WTC11 (cell line): ENCODE results near the gene THRSP. TPM values are rescaled to one million over a fixed set of nuclear protein-coding genes. Genes with fewer than 3 reads are reported as not detected.

Experiments
- ATAC-seq: fragments of 200-7000 bp; cut with Tn5 transposase; 2 replicates; pipeline ENCODE4 v1.10.0; 2021; ENCODE audit warnings: mild to moderate bottlenecking, moderate library complexity
- CTCF ChIA-PET: fragments of 300-600 bp; sonication (Branson Sonifier 250); formaldehyde crosslinking; loops from one replicate; lab custom pipeline; 2021; ENCODE audit warnings: antibody characterized with exemption; lab: Charles Lee
- POLR2A ChIA-PET: fragments of 350-600 bp; sonication (Branson Sonifier 250); formaldehyde crosslinking; loops from one replicate; lab custom pipeline; 2021; ENCODE audit warnings: antibody characterized with exemption; lab: Charles Lee
- DNase-seq: peaks from one replicate; pipeline ENCODE4 v3.0.0; 2021; ENCODE audit warnings: low spot score
- H3K27ac Mint-ChIP-seq: 2 replicates; pipeline ENCODE4 v1.8.0; 2021; ENCODE audit warnings: mixed read lengths
- H3K27me3 Mint-ChIP-seq: 2 replicates; pipeline ENCODE4 v1.8.0; 2021; ENCODE audit warnings: low read depth, mild to moderate bottlenecking, moderate library complexity, mixed read lengths
- H3K36me3 Mint-ChIP-seq: 2 replicates; pipeline ENCODE4 v1.8.0; 2021; ENCODE audit warnings: mixed read lengths
- H3K4me1 Mint-ChIP-seq: 2 replicates; pipeline ENCODE4 v1.8.0; 2022; ENCODE audit warnings: mixed read lengths
- H3K4me3 Mint-ChIP-seq: 2 replicates; pipeline ENCODE4 v1.8.0; 2021; ENCODE audit warnings: mild to moderate bottlenecking, moderate library complexity, mixed read lengths
- H3K9me3 Mint-ChIP-seq: 2 replicates; pipeline ENCODE4 v1.8.0; 2021; ENCODE audit warnings: mixed read lengths
- CBFB ChIP-seq: sonication (generic); formaldehyde crosslinking; IDR thresholded peaks from 2 replicates; pipeline ENCODE4 v1.8.1; 2022; ENCODE audit warnings: mild to moderate bottlenecking, low read depth, missing genetic modification reagents
- FOXK1 ChIP-seq: sonication (generic); formaldehyde crosslinking; IDR thresholded peaks from 2 replicates; pipeline ENCODE4 v1.8.0; 2022; ENCODE audit warnings: mild to moderate bottlenecking, moderate library complexity, missing genetic modification reagents
- FOXP1 ChIP-seq: sonication (generic); formaldehyde crosslinking; IDR thresholded peaks from 2 replicates; pipeline ENCODE4 v1.8.0; 2022; ENCODE audit warnings: missing genetic modification reagents, mild to moderate bottlenecking, moderate library complexity, borderline replicate concordance
- GRHL2 ChIP-seq: fragments of 250-450 bp; sonication (Bioruptor Pico); IDR thresholded peaks from 2 replicates; pipeline ENCODE4 v1.8.0; 2022; ENCODE audit warnings: mild to moderate bottlenecking, moderate library complexity; ENCODE audit not compliant: insufficient replicate concordance, severe bottlenecking
- GTF2I ChIP-seq: fragments of 250-450 bp; sonication (Bioruptor Pico); conservative IDR thresholded peaks from 2 replicates; pipeline ENCODE4 v1.4.0; 2021; ENCODE audit warnings: mild to moderate bottlenecking
- RORB ChIP-seq: fragments of 250-450 bp; sonication (Bioruptor Pico); IDR thresholded peaks from 2 replicates; pipeline ENCODE4 v1.9.0; 2021; ENCODE audit warnings: mild to moderate bottlenecking
- TEAD4 ChIP-seq: sonication (generic); formaldehyde crosslinking; IDR thresholded peaks from 2 replicates; pipeline ENCODE4 v1.8.0; 2022; ENCODE audit warnings: mild to moderate bottlenecking, missing genetic modification reagents
- ZNF317 ChIP-seq: sonication (generic); formaldehyde crosslinking; IDR thresholded peaks from 2 replicates; pipeline ENCODE4 v1.8.1; 2023; ENCODE audit warnings: low read depth, mild to moderate bottlenecking, moderate library complexity, missing genetic modification reagents, borderline replicate concordance
- ZNF396 ChIP-seq: fragments of 250-450 bp; sonication (Bioruptor Pico); IDR thresholded peaks from 2 replicates; pipeline ENCODE4 v1.8.0; 2021; ENCODE audit warnings: mild to moderate bottlenecking, moderate library complexity, borderline replicate concordance
- total RNA-seq: library from RNA; stranded (reverse); gene quantifications from 3 replicates; pipeline ENCODE4 v1.2.3, GENCODE V29; 2021
- TF ChIP-seq, protein P1 (sequence below): fragments of 250-450 bp; sonication (Bioruptor Pico); IDR thresholded peaks from 2 replicates; pipeline ENCODE4 v2.1.2; 2022; ENCODE audit warnings: mild to moderate bottlenecking, moderate library complexity
- TF ChIP-seq, protein P2 (sequence below): sonication (generic); formaldehyde crosslinking; IDR thresholded peaks from 2 replicates; pipeline ENCODE4 v1.8.1; 2023; ENCODE audit warnings: mild to moderate bottlenecking, missing genetic modification reagents, borderline replicate concordance
- TF ChIP-seq, protein P3 (sequence below): sonication (generic); formaldehyde crosslinking; IDR thresholded peaks from 2 replicates; pipeline ENCODE4 v1.8.1; 2023; ENCODE audit warnings: mild to moderate bottlenecking, missing genetic modification reagents, moderate library complexity
- TF ChIP-seq, protein P4 (sequence below): sonication (generic); formaldehyde crosslinking; IDR thresholded peaks from 2 replicates; pipeline ENCODE4 v1.8.0; 2023; ENCODE audit warnings: missing genetic modification reagents
- TF ChIP-seq, protein P5 (sequence below): sonication (generic); formaldehyde crosslinking; IDR thresholded peaks from 2 replicates; pipeline ENCODE4 v1.8.0; 2023; ENCODE audit warnings: mild to moderate bottlenecking, missing genetic modification reagents
- TF ChIP-seq, protein P6 (sequence below): sonication (generic); formaldehyde crosslinking; conservative IDR thresholded peaks from 2 replicates; pipeline ENCODE4 v1.8.1; 2022; ENCODE audit warnings: mild to moderate bottlenecking, missing genetic modification reagents
- TF ChIP-seq, protein P7 (sequence below): sonication (generic); formaldehyde crosslinking; IDR thresholded peaks from 2 replicates; pipeline ENCODE4 v1.8.1; 2023; ENCODE audit warnings: mild to moderate bottlenecking, missing genetic modification reagents, moderate library complexity
- TF ChIP-seq, protein P8 (sequence below): fragments of 250-450 bp; sonication (Bioruptor Pico); conservative IDR thresholded peaks from 2 replicates; pipeline ENCODE4 v1.9.0; 2021; ENCODE audit warnings: mild to moderate bottlenecking

THRSP gene
- total RNA-seq, 1 experiment from 2014 or later: not detected

DNA sequence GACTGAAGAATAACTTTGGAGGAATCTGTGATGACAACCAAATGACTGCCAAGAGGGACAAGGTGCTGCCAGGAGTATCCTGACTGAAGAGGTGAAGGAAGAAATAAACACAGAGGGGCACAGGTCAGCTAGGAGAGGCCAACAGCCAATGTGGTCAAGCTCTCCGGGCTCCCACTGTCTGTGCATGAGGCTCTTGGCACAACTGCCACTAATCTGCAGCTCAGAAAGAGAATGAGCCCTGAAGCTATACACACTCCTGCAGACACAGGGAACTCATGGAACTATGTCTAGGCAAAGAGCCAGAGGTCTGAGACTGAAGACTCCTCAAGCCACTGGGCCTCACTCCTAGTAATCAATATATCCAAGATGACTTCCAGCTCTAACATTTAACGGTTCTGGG lies 7.0 kb downstream of the THRSP start:
- TF ChIP-seq FOXP1 (CRISPR knock-in tag) (no peak), CBFB (CRISPR knock-in tag) (no peak), GTF2I (no peak)
- TF ChIP-seq, protein P1, sequence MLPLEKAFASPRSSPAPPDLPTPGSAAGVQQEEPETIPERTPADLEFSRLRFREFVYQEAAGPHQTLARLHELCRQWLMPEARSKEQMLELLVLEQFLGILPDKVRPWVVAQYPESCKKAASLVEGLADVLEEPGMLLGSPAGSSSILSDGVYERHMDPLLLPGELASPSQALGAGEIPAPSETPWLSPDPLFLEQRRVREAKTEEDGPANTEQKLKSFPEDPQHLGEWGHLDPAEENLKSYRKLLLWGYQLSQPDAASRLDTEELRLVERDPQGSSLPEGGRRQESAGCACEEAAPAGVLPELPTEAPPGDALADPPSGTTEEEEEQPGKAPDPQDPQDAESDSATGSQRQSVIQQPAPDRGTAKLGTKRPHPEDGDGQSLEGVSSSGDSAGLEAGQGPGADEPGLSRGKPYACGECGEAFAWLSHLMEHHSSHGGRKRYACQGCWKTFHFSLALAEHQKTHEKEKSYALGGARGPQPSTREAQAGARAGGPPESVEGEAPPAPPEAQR (CRISPR knock-in tag): no peak
- TF ChIP-seq, protein P2, sequence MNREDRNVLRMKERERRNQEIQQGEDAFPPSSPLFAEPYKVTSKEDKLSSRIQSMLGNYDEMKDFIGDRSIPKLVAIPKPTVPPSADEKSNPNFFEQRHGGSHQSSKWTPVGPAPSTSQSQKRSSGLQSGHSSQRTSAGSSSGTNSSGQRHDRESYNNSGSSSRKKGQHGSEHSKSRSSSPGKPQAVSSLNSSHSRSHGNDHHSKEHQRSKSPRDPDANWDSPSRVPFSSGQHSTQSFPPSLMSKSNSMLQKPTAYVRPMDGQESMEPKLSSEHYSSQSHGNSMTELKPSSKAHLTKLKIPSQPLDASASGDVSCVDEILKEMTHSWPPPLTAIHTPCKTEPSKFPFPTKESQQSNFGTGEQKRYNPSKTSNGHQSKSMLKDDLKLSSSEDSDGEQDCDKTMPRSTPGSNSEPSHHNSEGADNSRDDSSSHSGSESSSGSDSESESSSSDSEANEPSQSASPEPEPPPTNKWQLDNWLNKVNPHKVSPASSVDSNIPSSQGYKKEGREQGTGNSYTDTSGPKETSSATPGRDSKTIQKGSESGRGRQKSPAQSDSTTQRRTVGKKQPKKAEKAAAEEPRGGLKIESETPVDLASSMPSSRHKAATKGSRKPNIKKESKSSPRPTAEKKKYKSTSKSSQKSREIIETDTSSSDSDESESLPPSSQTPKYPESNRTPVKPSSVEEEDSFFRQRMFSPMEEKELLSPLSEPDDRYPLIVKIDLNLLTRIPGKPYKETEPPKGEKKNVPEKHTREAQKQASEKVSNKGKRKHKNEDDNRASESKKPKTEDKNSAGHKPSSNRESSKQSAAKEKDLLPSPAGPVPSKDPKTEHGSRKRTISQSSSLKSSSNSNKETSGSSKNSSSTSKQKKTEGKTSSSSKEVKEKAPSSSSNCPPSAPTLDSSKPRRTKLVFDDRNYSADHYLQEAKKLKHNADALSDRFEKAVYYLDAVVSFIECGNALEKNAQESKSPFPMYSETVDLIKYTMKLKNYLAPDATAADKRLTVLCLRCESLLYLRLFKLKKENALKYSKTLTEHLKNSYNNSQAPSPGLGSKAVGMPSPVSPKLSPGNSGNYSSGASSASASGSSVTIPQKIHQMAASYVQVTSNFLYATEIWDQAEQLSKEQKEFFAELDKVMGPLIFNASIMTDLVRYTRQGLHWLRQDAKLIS: no peak
- ChIA-PET POLR2A (no interaction called here), CTCF (no interaction called here)
- Mint-ChIP-seq H3K27ac (no peak overlapping the region), H3K36me3 (peaks cover 40% of the 10 kb centered on the region), H3K4me3 (no peak overlapping the region), H3K9me3 (peaks cover 6% of the 10 kb centered on the region; the same call in 1 of the 2 replicates), H3K4me1 (no peaks in the 10 kb centered on the region), H3K27me3 (no peaks in the 10 kb centered on the region)
- DNase-seq (no peak), ATAC-seq (no peak)

DNA sequence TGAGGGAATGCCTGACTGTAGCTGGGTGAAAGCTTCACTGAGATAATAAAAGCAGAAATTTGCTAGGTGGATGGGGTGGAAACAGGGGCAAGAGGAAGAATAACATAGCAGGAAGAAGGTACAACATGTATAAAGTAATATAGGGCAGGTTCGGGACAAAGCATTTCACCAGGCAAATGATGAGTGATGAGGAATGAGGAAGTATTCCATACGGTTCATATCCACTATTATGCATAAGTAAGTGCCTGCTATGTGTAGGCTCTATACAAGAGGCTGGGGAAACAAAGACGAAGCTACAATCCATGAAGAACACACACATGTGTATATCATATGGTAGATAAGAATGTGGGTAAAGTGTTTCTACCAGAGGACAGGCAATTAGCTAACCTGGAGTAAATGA lies 8.1 kb downstream of the THRSP start:
- no peak for ATAC-seq
- H3K27ac Mint-ChIP-seq: no peak overlapping the region
- CTCF ChIA-PET: no interaction called here
- no peaks in the 10 kb centered on the region for H3K27me3 Mint-ChIP-seq
- DNase-seq: no peak
- H3K9me3 Mint-ChIP-seq: peaks cover 6% of the 10 kb centered on the region; the same call in 1 of the 2 replicates
- H3K4me1 Mint-ChIP-seq: no peaks in the 10 kb centered on the region
- H3K4me3 Mint-ChIP-seq: no peak overlapping the region
- H3K36me3 Mint-ChIP-seq: peaks cover 40% of the 10 kb centered on the region
- POLR2A ChIA-PET: interaction anchor here (0.7 kb wide), 1 partner anchor 15 kb away, joined by 4 read pairs; no protein-coding TSS in a partner anchor
- TF ChIP-seq, protein P3, sequence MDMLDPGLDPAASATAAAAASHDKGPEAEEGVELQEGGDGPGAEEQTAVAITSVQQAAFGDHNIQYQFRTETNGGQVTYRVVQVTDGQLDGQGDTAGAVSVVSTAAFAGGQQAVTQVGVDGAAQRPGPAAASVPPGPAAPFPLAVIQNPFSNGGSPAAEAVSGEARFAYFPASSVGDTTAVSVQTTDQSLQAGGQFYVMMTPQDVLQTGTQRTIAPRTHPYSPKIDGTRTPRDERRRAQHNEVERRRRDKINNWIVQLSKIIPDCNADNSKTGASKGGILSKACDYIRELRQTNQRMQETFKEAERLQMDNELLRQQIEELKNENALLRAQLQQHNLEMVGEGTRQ (CRISPR knock-in tag): no peak
- TF ChIP-seq, protein P4, sequence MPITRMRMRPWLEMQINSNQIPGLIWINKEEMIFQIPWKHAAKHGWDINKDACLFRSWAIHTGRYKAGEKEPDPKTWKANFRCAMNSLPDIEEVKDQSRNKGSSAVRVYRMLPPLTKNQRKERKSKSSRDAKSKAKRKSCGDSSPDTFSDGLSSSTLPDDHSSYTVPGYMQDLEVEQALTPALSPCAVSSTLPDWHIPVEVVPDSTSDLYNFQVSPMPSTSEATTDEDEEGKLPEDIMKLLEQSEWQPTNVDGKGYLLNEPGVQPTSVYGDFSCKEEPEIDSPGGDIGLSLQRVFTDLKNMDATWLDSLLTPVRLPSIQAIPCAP (CRISPR knock-in tag): no peak
- TF ChIP-seq GRHL2 (no peak), TEAD4 (no peak), FOXK1 (CRISPR knock-in tag) (no peak), RORB (CRISPR knock-in tag) (no peak), ZNF396 (no peak), ZNF317 (CRISPR knock-in tag) (no peak)
- TF ChIP-seq, protein P5, sequence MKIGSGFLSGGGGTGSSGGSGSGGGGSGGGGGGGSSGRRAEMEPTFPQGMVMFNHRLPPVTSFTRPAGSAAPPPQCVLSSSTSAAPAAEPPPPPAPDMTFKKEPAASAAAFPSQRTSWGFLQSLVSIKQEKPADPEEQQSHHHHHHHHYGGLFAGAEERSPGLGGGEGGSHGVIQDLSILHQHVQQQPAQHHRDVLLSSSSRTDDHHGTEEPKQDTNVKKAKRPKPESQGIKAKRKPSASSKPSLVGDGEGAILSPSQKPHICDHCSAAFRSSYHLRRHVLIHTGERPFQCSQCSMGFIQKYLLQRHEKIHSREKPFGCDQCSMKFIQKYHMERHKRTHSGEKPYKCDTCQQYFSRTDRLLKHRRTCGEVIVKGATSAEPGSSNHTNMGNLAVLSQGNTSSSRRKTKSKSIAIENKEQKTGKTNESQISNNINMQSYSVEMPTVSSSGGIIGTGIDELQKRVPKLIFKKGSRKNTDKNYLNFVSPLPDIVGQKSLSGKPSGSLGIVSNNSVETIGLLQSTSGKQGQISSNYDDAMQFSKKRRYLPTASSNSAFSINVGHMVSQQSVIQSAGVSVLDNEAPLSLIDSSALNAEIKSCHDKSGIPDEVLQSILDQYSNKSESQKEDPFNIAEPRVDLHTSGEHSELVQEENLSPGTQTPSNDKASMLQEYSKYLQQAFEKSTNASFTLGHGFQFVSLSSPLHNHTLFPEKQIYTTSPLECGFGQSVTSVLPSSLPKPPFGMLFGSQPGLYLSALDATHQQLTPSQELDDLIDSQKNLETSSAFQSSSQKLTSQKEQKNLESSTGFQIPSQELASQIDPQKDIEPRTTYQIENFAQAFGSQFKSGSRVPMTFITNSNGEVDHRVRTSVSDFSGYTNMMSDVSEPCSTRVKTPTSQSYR (CRISPR knock-in tag): no peak
- TF ChIP-seq, protein P6, sequence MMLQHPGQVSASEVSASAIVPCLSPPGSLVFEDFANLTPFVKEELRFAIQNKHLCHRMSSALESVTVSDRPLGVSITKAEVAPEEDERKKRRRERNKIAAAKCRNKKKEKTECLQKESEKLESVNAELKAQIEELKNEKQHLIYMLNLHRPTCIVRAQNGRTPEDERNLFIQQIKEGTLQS (CRISPR knock-in tag): no peak
- TF ChIP-seq, protein P7, sequence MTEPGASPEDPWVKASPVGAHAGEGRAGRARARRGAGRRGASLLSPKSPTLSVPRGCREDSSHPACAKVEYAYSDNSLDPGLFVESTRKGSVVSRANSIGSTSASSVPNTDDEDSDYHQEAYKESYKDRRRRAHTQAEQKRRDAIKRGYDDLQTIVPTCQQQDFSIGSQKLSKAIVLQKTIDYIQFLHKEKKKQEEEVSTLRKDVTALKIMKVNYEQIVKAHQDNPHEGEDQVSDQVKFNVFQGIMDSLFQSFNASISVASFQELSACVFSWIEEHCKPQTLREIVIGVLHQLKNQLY (CRISPR knock-in tag): no peak
- TF ChIP-seq, protein P8, sequence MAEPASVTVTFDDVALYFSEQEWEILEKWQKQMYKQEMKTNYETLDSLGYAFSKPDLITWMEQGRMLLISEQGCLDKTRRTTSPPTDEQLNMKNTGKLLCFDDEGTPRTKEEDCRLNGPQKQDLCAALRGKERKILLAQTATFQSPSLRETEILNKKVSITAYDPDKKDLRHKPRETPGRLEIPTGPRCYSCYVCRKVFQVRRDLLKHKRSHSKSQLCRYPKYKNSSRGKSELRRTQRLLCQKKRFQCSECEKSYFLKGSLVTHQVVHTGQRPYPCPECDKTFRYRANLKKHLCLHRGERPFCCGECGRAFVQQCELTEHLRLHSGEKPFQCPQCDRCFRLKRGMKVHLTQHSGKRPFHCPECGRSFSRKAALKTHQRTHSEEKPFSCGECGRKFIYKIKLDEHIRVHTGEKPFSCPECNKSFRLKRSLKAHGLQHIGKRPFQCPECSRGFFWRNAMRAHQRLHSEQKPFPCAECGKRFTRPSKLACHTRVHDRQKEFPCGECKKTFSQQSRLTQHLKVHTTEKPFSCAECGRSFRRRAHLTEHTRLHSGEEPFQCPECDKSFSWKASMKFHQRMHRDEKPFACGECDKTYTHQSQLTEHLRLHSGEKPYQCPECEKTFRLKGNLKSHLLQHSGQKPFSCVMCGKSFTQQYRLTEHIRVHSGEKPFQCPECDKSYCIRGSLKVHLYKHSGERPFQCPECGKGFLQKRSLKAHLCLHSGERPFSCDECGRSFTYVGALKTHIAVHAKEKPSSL (CRISPR knock-in tag): no peak
- TF ChIP-seq, protein P1 (CRISPR knock-in tag): no peak
